ENCODE data around the gene LSM11.
A peak's percentile ranks its signal among the peaks of the same experiment; 100 is the strongest.

LSM11 gene

GRCh38 chr5:157750320-157750719 is 6.8 kb downstream of the LSM11 start:
- Histone ChIP-seq H3K27me3 (ENCODE audit: control insufficient read depth, insufficient read depth, low read length) (no peaks in the 10 kb centered on the region), H3K9me3 (ENCODE audit: control insufficient read depth, low read length) (no peaks in the 10 kb centered on the region), H3K9ac (no peak overlapping the region), H3K27ac (no peak overlapping the region), H3K79me2 (no peaks in the 10 kb centered on the region), H3K4me1 (peaks cover under 1% of the 10 kb centered on the region), H3K4me3 (ENCODE audit: low read depth, low read length) (no peak overlapping the region), H3K36me3 (ENCODE audit: control insufficient read depth, insufficient read depth, low read length) (no peaks in the 10 kb centered on the region), H3K4me2 (ENCODE audit: low read length) (no peak overlapping the region), H2AFZ (no peak overlapping the region)
- no peak for TF ChIP-seq CTCF (IDR thresholded peaks at IDR 0.05)

GRCh38 chr5:157756122-157756521 is 12.6 kb downstream of the LSM11 start:
- Histone ChIP-seq H3K27ac (no peak overlapping the region), H3K4me1 (no peaks in the 10 kb centered on the region), H3K36me3 (ENCODE audit: control insufficient read depth, insufficient read depth, low read length) (no peaks in the 10 kb centered on the region), H3K9me3 (ENCODE audit: control insufficient read depth, low read length) (no peaks in the 10 kb centered on the region), H3K9ac (no peak overlapping the region), H3K4me3 (ENCODE audit: low read depth, low read length) (no peak overlapping the region), H3K4me2 (ENCODE audit: low read length) (no peak overlapping the region), H3K27me3 (ENCODE audit: control insufficient read depth, insufficient read depth, low read length) (no peaks in the 10 kb centered on the region), H2AFZ (no peak overlapping the region), H3K79me2 (no peaks in the 10 kb centered on the region)
- no peak for TF ChIP-seq CTCF (IDR thresholded peaks at IDR 0.05)

GRCh38 chr5:157758706-157759105 is 15.2 kb downstream of the LSM11 start:
- no peaks in the 10 kb centered on the region for H3K4me1 ChIP-seq
- H3K9me3 ChIP-seq (ENCODE audit: control insufficient read depth, low read length), result no peaks in the 10 kb centered on the region
- no peak overlapping the region for H3K4me2 ChIP-seq (ENCODE audit: low read length)
- no peak overlapping the region for H3K27ac ChIP-seq
- no peak overlapping the region for H3K9ac ChIP-seq
- H3K4me3 ChIP-seq (ENCODE audit: low read depth, low read length), result no peak overlapping the region
- no peak overlapping the region for H2AFZ ChIP-seq
- H3K79me2 ChIP-seq, result no peaks in the 10 kb centered on the region
- H3K36me3 ChIP-seq (ENCODE audit: control insufficient read depth, insufficient read depth, low read length), result no peaks in the 10 kb centered on the region
- H3K27me3 ChIP-seq (ENCODE audit: control insufficient read depth, insufficient read depth, low read length), result no peaks in the 10 kb centered on the region
- TF ChIP-seq CTCF (IDR thresholded peaks at IDR 0.05), result no peak

DNA sequence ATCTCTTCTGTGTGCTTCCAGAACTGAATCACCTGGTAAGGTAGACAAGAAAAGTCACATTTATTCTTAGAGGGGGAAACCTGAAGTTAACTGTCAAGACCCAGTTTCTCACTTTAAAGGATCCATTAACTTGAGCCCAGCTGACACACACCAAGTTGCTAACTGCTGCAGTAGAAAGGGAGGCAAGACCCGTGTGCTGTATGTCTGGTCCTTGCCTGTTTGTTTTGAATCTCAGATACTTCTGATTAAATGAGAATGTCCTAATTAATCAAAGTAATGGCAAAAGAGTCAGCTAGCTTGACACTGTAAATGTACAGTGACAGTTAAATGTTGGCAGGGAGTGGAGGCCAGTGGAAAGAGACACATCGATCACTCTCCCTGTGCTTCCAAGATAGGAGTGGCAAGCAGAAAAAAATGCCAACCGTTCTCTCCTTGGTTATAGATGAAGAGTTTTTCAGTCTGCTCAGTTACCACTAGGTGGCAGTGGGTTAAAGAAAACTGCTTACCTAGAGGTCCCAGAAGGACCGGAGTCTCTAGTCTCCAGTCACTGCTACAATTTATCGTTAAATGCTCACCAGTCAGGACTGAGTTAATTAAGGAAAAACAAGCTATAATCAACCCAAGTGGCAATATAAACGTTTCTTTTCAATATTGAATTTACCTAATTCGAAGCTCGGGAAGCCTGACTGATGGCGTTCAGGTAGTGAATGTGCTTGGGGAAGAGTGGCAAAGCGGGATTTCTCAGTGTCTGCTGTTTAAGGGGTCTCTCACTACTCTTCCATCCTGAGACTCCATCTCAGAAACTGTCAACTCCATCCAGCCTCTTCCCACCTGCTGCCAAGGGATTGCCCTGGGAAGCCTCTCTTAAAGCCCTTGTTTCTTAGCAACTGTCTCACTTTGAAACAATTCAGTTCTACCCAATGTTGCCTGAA is 18.4 kb downstream of the LSM11 start:
- no peak overlapping the region for H3K4me3 ChIP-seq (ENCODE audit: low read depth, low read length)
- H3K27ac ChIP-seq, result no peak overlapping the region
- TF ChIP-seq CTCF (IDR thresholded peaks at IDR 0.05), result peak; percentile 74
- no peaks in the 10 kb centered on the region for H3K9me3 ChIP-seq (ENCODE audit: control insufficient read depth, low read length)
- H2AFZ ChIP-seq, result no peak overlapping the region
- H3K36me3 ChIP-seq (ENCODE audit: control insufficient read depth, insufficient read depth, low read length), result no peaks in the 10 kb centered on the region
- H3K9ac ChIP-seq, result no peak overlapping the region
- H3K4me1 ChIP-seq, result no peaks in the 10 kb centered on the region
- H3K4me2 ChIP-seq (ENCODE audit: low read length), result no peak overlapping the region
- H3K27me3 ChIP-seq (ENCODE audit: control insufficient read depth, insufficient read depth, low read length), result no peaks in the 10 kb centered on the region
- H3K79me2 ChIP-seq, result no peaks in the 10 kb centered on the region

DNA sequence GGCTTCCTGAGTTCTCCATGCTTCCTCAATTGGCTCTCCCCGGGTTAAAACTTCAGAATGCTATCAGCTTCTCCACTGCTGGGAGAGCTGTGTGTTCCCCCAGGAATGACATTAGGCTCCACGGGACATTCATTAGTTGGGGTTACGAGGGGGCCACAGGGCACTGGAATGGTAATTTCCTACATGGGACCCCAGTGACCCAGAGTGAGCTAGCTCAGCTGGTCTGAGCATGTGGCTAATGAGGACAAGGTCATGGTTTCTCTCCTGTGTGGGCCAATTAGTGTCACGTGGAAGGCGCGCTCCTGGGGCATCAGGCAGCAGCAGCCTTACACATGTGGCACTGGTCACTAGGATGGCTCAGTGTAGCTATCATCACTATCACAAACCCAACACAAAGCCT is 21.0 kb downstream of the LSM11 start:
- TF ChIP-seq CTCF (IDR thresholded peaks at IDR 0.05), result no peak
- Histone ChIP-seq H2AFZ (no peak overlapping the region), H3K27ac (no peak overlapping the region), H3K4me2 (ENCODE audit: low read length) (no peak overlapping the region), H3K79me2 (no peaks in the 10 kb centered on the region), H3K36me3 (ENCODE audit: control insufficient read depth, insufficient read depth, low read length) (no peaks in the 10 kb centered on the region), H3K9me3 (ENCODE audit: control insufficient read depth, low read length) (no peaks in the 10 kb centered on the region), H3K27me3 (ENCODE audit: control insufficient read depth, insufficient read depth, low read length) (no peaks in the 10 kb centered on the region), H3K4me3 (ENCODE audit: low read depth, low read length) (no peak overlapping the region), H3K9ac (no peak overlapping the region), H3K4me1 (no peaks in the 10 kb centered on the region)

All from parathyroid adenoma (tissue), 2 donors.